Urinary bladder (tissue), 4 donors: ENCODE results near the gene ABCC1. TPM values are rescaled to one million over a fixed set of nuclear protein-coding genes. Genes with fewer than 3 reads are reported as not detected.

Experiments used
- DNase-seq: peaks from one replicate; pipeline ENCODE4 v3.0.0-alpha.2; 2015; ENCODE audit errors: extremely low spot score
- H3K27ac ChIP-seq: one replicate; pipeline ENCODE4 v1.5.1; 2013; ENCODE audit warnings: low read depth, mild to moderate bottlenecking, moderate library complexity
- H3K36me3 ChIP-seq: one replicate; pipeline ENCODE4 v1.6.1; 2013; ENCODE audit warnings: mild to moderate bottlenecking, moderate library complexity; ENCODE audit not compliant: insufficient read depth
- H3K4me1 ChIP-seq: one replicate; pipeline ENCODE4 v1.6.1; 2013; ENCODE audit warnings: mild to moderate bottlenecking, moderate library complexity; ENCODE audit not compliant: insufficient read depth
- H3K4me3 ChIP-seq: one replicate; pipeline ENCODE4 v1.5.1; 2013; ENCODE audit warnings: low read depth, low read length
- WGBS: extraction: QIAGEN DNeasy Blood & Tissue Kit; methylation state at CpG from one replicate; pipeline ENCODE4 v1.1.7; 2013; 5-methylcytosine and 5-hydroxymethylcytosine counted together
- polyA plus RNA-seq: library from polyadenylated mRNA; stranded (reverse); fragments of 200-250 nt; gene quantifications from one replicate; pipeline ENCODE4 v1.2.3, GENCODE V29; 2013
- total RNA-seq: library from RNA; depleted of rRNA; stranded (reverse); fragments of >200 nt; gene quantifications from one replicate; pipeline ENCODE4 v1.2.3, GENCODE V29; 2014
- donor health status: healthy with polysubstance abuse.
- donor health status: healthy.

The ABCC1 gene
- total and polyA plus RNA-seq, 2 donors: 13.8 to 21.7 TPM

DNA sequence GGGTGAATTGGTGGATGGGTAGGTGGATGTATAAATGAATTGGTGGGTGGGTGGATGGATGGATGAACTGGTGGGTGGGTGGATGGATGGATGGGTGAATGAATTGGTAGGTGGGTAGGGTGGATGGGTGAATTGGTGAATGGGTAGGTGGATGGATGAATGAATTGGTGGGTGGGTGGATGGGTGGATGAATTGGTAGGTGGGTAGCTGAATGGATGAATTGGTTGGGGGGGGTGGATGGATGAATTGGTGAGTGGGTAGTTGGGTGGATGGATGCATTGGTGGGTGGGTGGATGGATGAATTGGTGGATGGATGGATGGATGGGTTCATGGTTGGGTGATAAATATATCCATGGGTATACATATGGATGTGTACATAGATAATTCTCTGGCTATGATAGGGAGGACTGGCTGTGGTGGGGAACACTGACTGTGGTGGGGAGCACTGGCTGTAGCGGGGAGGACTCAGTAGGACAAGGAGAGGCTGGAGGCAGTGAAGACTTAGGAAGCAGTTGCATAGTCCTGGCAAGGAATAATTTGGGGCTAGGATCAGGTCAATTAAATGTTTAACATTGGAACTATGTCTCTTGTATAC is 54.4 kb downstream of the ABCC1 start:
- Histone ChIP-seq H3K4me1 (no peaks in the 10 kb centered on the region), H3K27ac (no peak overlapping the region), H3K4me3 (no peak overlapping the region), H3K36me3 (no peaks in the 10 kb centered on the region)
- 56% methylated on average over 1 of the region's 1 CpG for WGBS
- no peak for DNase-seq

DNA sequence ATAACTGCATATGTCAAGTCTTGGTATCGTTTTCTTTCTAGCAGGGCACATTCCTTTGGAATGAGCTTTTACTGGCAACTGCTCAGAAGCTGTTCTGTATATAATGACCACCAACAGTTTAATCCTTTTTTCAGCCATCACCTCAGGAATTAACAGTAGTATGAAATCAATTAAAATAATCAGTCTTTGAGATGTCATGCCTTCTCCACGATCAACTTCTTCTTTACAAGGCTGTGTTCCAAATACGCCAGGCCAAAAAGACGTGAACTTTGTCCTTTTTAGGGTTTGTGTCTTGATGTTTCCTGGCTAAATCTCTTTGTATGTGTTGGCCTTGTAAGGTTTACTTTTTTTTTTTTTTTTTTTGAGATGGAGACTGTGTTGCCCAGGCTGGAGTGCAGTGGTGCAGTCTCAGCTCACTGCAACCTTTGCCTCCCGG is 54.9 kb downstream of the ABCC1 start:
- Histone ChIP-seq H3K4me3 (no peak overlapping the region), H3K27ac (no peak overlapping the region), H3K4me1 (no peaks in the 10 kb centered on the region), H3K36me3 (no peaks in the 10 kb centered on the region)
- 39% methylated on average over 5 of the region's 5 CpGs for WGBS
- no peak for DNase-seq

DNA sequence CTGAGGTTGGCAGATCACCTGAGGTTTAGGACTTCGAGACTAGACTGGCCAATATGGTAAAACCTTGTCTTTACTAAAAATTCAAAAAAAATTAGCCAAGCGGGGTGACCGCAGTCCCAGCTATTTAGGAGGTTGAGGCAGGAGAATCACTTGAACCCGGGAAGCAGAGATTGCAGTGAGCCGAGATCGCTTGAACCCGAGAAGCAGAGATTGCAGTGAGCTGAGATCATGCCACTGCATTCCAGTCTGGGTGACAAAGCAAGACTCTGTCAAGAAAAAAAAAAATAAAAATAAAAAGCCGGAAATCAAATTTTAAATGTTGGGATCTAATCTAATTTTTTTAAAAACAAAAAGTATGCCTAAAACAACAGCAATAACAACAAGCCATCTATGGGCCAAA is 56.3 kb downstream of the ABCC1 start:
- H3K4me3 ChIP-seq: no peak overlapping the region
- 81% methylated on average over 8 of the region's 8 CpGs for WGBS
- H3K36me3 ChIP-seq: peaks cover 2% of the 10 kb centered on the region
- no peaks in the 10 kb centered on the region for H3K4me1 ChIP-seq
- no peak for DNase-seq
- H3K27ac ChIP-seq: no peak overlapping the region

GRCh38 chr16:16006650-16007049 is 57.2 kb downstream of the ABCC1 start:
- WGBS: 90% methylated on average over 8 of the region's 8 CpGs
- no peak for DNase-seq
- Histone ChIP-seq H3K36me3 (peaks cover 2% of the 10 kb centered on the region), H3K4me1 (no peaks in the 10 kb centered on the region), H3K27ac (no peak overlapping the region), H3K4me3 (no peak overlapping the region)

- WGBS: 81% methylated on average over 11 of the region's 11 CpGs
- no peak overlapping the region for H3K4me3 ChIP-seq
- no peak for DNase-seq
- H3K27ac ChIP-seq: no peak overlapping the region
- H3K36me3 ChIP-seq: peaks cover 2% of the 10 kb centered on the region
- no peaks in the 10 kb centered on the region for H3K4me1 ChIP-seq
Measured at GRCh38 chr16:16007743-16008111, 58.3 kb downstream of the ABCC1 start.

DNA sequence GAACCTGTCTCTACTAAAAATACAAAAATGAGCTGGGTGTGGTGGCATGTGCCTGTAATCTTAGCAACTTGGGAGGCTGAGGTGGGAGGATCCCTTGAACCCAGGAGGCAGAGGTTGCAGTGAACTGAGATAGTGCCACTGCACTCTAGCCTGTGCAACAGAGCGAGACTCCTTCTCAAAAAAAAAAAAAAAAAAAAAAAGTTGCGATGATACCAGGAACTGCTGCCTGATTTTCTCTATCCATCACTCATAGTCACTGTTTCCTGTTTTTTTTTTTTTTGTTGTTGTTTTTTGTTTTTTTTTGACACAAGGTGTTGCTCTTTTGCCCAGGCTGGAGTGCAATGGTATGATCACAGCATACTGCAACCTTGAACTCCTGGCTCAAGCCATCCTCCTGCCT is 59.2 kb downstream of the ABCC1 start:
- Histone ChIP-seq H3K4me3 (no peak overlapping the region), H3K36me3 (peaks cover 2% of the 10 kb centered on the region), H3K4me1 (no peaks in the 10 kb centered on the region), H3K27ac (no peak overlapping the region)
- 97% methylated on average over 2 of the region's 2 CpGs for WGBS
- DNase-seq: no peak

DNA sequence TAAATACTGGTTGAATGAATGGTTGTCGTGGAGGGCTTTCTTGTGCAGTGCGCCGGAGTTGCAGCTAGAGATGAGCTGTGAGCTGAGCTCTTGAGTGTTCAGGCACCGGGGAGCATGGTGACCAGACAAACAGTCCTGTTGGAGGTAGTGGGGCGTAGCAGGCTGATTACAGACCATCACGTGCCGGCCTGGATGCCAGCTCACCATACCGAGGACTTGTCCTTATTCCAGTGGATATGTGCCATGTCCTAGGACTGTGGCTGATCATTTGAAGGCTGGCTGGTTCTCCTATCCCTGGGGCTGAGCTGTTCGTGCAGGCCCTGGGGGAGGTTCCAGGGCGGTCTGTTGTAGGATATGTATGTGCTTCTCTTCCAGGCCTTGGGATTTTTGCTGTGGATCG is 60.0 kb downstream of the ABCC1 start:
- no peak overlapping the region for H3K27ac ChIP-seq
- 92% methylated on average over 11 of the region's 11 CpGs for WGBS
- peaks cover 2% of the 10 kb centered on the region for H3K36me3 ChIP-seq
- no peak for DNase-seq
- H3K4me1 ChIP-seq: no peaks in the 10 kb centered on the region
- H3K4me3 ChIP-seq: no peak overlapping the region

DNA sequence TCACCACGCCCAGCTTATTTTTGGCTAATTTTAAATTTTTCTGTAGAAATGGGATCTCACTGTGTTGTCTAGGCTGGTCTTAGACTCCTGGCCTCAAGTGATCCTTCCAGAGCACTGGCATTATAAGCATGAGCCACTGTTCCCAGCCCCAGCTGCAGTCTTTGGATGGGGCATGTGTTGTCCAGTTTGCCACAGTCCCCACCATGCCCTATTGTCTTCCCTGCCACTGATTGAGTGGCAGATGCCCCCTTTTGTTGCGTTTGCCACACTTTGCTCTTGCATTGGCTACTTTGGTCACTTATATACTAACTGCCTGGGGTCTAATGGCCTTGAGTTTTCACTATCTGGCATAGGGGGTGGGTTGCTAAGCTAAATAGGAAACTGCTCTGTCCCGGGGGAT is 60.8 kb downstream of the ABCC1 start:
- Histone ChIP-seq H3K4me1 (no peaks in the 10 kb centered on the region), H3K27ac (no peak overlapping the region), H3K36me3 (peaks cover 2% of the 10 kb centered on the region), H3K4me3 (no peak overlapping the region)
- 93% methylated on average over 3 of the region's 3 CpGs for WGBS
- no peak for DNase-seq

DNA sequence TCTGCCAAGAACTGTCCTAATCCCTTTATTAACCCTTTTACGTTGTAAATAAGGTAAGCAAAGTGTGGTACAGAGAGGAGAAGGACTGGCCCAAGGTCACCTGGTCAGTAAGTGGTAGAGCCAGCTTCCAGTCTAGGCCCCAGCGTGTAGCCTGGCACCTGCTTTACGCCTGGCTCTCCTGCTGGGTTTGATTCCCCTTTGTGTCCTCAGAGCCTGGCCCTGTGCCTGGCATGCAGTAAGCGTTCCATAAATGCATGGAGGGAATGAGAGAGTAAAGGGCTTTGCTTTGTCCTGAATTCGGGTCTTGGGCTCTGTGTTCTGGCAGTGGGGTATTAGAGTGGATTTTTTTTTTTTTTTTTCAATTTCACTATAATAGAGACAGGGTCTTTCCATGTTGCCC is 62.7 kb downstream of the ABCC1 start:
- H3K27ac ChIP-seq: no peak overlapping the region

DNA sequence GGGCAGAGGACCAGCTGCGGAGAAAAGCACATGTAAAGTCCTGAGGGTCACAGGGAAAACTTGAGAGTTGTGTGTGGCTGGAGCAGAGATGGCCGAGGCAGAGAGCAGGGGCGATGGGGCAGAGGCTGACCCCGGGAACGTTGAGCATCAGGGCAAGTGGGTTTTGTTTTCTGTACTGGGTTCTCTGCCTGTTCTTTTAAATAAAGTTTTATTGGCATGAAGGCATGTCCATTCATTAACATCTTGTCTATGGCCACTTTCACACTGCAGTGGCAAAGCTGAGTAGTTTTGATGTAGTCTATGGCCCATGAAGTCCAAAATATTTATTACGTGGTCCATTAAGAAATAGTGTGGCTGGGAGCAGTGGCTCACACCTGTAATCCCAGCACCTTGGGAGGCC is 64.4 kb downstream of the ABCC1 start:
- no peak overlapping the region for H3K4me3 ChIP-seq
- 95% methylated on average over 6 of the region's 6 CpGs for WGBS
- H3K27ac ChIP-seq: no peak overlapping the region
- no peak for DNase-seq
- no peaks in the 10 kb centered on the region for H3K4me1 ChIP-seq
- H3K36me3 ChIP-seq: peaks cover 2% of the 10 kb centered on the region

More for the DNA sequence above, 62.7 kb downstream of the ABCC1 start:
- Histone ChIP-seq H3K36me3 (peaks cover 2% of the 10 kb centered on the region), H3K4me1 (no peaks in the 10 kb centered on the region), H3K4me3 (no peak overlapping the region)
- WGBS: 97% methylated on average over 5 of the region's 5 CpGs
- no peak for DNase-seq

DNA sequence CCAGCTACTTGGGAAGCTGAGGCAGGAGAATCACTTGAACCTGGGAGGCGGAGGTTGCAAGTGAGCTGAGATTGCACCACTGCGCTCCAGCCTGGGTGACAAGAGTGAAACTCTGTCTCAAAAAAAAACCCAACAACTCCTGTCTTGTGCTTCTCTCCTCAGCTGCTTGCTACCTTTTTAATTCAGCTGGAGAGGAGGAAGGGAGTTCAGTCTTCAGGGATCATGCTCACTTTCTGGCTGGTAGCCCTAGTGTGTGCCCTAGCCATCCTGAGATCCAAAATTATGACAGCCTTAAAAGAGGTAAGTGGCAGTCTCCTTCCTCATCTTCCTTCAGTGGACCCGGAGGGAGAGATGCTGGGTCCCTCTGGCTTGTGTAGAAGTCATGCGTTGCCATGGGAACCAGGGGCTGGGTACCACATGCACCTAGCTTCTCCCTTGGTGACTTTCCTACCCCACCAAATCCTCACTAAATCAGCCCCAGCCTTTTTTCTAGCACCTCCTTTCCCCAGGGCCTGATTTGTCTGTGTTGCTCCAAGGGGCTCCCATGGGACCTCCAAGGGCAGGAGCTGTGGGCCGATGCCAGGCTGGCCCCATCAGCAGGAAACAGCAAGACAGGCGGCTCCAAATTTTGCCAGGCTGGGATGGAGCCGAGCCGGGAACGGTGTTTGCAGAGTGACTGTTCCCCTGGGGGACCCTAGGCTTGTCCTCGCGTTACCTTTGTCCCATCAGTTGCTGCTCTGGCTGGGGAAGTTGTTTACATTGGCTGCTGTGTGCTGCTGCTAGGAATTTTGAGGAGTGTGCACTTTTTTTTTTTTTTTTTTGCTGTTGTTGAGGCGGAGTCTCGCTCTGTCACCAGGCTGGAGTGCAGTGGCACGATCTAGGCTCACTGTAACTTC is 65.2 kb downstream of the ABCC1 start:
- WGBS: 47% methylated on average over 14 of the region's 14 CpGs
- no peak overlapping the region for H3K4me3 ChIP-seq
- H3K36me3 ChIP-seq: peaks cover 2% of the 10 kb centered on the region
- no peak for DNase-seq
- H3K27ac ChIP-seq: no peak overlapping the region
- no peaks in the 10 kb centered on the region for H3K4me1 ChIP-seq

DNA sequence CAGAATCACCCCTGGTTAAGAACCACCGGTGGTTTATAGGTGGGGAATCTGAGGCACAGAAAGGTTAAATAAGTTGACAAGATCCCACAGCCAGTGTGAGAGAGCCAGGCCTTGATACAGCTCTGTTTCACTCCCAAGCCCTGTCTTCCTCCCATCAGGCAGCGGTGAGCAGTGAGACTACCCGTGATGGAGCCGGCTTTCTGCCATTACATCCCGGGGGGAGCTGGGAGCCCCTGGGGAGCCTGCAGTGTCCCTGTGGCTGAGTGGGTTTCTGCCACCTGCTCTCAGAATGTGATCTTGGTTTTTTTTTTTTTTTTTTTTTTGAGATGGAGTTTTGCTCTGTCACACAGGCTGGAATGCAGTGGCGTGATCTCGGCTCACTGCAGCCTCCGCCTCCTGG is 66.4 kb downstream of the ABCC1 start:
- no peak for DNase-seq
- H3K4me1 ChIP-seq: no peaks in the 10 kb centered on the region
- WGBS: 94% methylated on average over 8 of the region's 8 CpGs
- no peak overlapping the region for H3K27ac ChIP-seq
- H3K4me3 ChIP-seq: no peak overlapping the region
- no peaks in the 10 kb centered on the region for H3K36me3 ChIP-seq

DNA sequence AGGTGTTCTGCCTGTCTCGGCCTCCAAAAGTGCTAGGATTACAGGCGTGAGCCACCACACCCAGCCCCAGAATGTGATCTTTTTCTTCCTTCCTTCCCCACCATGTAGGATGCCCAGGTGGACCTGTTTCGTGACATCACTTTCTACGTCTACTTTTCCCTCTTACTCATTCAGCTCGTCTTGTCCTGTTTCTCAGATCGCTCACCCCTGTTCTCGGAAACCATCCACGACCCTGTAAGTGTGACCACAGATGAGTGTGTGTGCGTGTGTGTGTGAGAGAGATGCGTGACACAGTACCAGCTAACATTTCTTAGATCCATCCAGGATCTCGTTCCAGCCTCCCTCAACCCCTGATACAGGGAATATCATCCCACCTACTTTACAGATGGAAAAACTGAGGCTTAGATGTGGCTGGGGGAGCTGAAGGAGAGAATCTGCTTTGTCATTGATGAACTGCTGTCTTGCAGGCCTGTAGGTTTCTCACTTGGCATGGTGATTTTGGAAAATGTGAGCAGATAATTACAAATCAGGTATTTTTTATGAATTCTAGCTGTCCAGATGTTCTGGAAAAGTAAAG is 67.1 kb downstream of the ABCC1 start:
- Histone ChIP-seq H3K27ac (no peak overlapping the region), H3K4me3 (no peak overlapping the region), H3K36me3 (no peaks in the 10 kb centered on the region), H3K4me1 (no peaks in the 10 kb centered on the region)
- WGBS: 97% methylated on average over 11 of the region's 11 CpGs
- no peak for DNase-seq

DNA sequence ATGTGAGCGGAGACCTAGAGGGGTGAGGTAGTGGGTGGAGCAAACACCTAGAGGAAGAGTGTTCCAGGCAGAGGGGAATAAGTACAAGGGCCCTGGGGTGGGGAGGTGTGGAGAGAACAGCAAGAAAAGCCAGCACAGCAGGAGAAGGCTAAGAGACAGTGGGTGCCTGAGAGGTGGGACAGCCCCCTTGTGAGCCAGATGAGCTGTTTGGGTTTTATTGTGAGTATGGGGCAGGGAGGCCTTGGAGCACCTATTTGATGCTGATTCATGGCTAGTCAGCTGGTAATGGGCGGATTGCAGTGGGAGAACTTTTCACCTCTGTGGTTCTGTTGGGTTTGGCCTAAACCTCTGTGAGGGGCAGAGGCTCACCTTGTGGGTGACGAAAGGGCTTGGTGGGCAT is 68.4 kb downstream of the ABCC1 start:
- Histone ChIP-seq H3K27ac (no peak overlapping the region), H3K4me1 (peaks cover under 1% of the 10 kb centered on the region), H3K36me3 (no peaks in the 10 kb centered on the region), H3K4me3 (no peak overlapping the region)
- 98% methylated on average over 3 of the region's 3 CpGs for WGBS
- no peak for DNase-seq
